ENCODE results near the gene PTPRCAP. TPM values are rescaled to one million over a fixed set of nuclear protein-coding genes. Genes with fewer than 3 reads are reported as not detected.

Gene PTPRCAP
- total and polyA plus RNA-seq, 9 of the 15 experiments (the other 6 are each of a cell fraction or from before 2014, with no cell fraction given), result 0.22 to 2.0 (median 1.1) TPM; not detected in 4

DNA sequence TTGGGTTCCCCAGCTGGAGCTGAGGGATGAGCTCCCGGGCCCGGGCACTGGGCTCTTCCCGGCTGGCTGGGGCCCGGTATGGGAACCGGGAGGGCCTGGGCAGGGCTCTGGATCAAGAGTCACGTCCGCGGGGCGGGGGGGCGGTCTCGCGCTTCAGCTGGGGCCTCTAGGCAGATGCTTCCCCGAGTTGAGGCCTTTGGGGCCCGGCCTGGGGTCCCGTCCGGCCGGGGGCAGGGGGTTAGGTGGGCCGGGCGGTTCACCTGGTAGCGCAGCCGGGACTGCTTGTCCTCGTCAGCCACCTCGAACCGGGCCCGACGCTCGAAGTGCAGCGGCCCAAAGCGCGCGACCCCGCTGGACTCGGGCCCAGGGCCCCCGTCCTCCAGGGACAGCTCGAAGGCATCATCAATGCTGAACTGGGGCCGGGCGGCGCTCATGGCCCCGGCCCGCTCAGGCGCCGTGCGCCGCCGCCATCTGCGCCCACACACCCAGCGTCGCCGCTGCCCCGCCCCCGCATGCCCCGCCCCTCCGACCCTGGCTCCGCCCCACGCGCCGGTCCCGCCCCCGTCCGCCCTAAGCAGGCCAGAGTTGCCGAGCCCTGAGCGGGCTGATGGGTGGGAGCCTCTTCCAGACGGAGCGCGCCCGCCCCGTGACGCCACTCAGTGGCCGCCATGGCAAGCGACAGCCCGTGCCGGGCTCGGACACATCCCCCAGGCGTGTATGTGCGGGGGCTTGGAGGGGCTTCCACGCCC, 31.5 kb upstream of the PTPRCAP start, which contains the start of gene TMEM134 (continued):
- TF ChIP-seq TCFL5 (CRISPR knock-in tag; conservative IDR thresholded peaks at IDR 0.05) (no peak), ZNF384 (IDR thresholded peaks at IDR 0.05; ENCODE audit: low read depth, low read length) (peak; percentile 27; the same call in 1 of the 2 replicates), MAFK (IDR thresholded peaks at IDR 0.05; ENCODE audit: low read length) (no peak), CBX5 (IDR thresholded peaks at IDR 0.05; ENCODE audit: borderline replicate concordance, low read depth) (no peak), HNRNPK (IDR thresholded peaks at IDR 0.05; ENCODE audit: low read depth, low read length, poor library complexity, severe bottlenecking) (no peak), ZNF639 (CRISPR knock-in tag; conservative IDR thresholded peaks at IDR 0.05 in 1 of 2, IDR thresholded peaks at IDR 0.05 in 1 of 2) (peak in 1 of 2 experiments; percentile 80; a peak in 2 of 4 replicates), ZNF184 (CRISPR knock-in tag; IDR thresholded peaks at IDR 0.05) (no peak), ZNF347 (CRISPR knock-in tag; IDR thresholded peaks at IDR 0.05; ENCODE audit: low read depth) (no peak), FOXK2 (conservative IDR thresholded peaks at IDR 0.05 in 1 of 2, IDR thresholded peaks at IDR 0.05 in 1 of 2; ENCODE audit: low read depth in 2 of 2) (0 out of 4 replicates have a peak, but pooled peaks of 1 of the 2 experiments have one; percentile 13), ZNF3 (CRISPR knock-in tag; IDR thresholded peaks at IDR 0.05) (no peak), ZBED1 (IDR thresholded peaks at IDR 0.05) (0 out of 2 replicates have a peak, but pooled peaks have one; percentile 37), BACH1 (tag; IDR thresholded peaks at IDR 0.05) (no peak), LCOR (CRISPR knock-in tag; IDR thresholded peaks at IDR 0.05) (peak; percentile 61; the same call in 1 of the 2 replicates), SRSF7 (optimal IDR thresholded peaks at IDR 0.05; ENCODE audit: low read depth, low read length) (no peak), SNAPC5 (CRISPR knock-in tag; IDR thresholded peaks at IDR 0.05) (no peak), MAZ (CRISPR knock-in tag; conservative IDR thresholded peaks at IDR 0.05 in 1 of 2, IDR thresholded peaks at IDR 0.05 in 1 of 2) (peak; percentile 92 to 93)
- TF ChIP-seq, protein P1, sequence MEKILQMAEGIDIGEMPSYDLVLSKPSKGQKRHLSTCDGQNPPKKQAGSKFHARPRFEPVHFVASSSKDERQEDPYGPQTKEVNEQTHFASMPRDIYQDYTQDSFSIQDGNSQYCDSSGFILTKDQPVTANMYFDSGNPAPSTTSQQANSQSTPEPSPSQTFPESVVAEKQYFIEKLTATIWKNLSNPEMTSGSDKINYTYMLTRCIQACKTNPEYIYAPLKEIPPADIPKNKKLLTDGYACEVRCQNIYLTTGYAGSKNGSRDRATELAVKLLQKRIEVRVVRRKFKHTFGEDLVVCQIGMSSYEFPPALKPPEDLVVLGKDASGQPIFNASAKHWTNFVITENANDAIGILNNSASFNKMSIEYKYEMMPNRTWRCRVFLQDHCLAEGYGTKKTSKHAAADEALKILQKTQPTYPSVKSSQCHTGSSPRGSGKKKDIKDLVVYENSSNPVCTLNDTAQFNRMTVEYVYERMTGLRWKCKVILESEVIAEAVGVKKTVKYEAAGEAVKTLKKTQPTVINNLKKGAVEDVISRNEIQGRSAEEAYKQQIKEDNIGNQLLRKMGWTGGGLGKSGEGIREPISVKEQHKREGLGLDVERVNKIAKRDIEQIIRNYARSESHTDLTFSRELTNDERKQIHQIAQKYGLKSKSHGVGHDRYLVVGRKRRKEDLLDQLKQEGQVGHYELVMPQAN (IDR thresholded peaks at IDR 0.05; ENCODE audit: borderline replicate concordance), result no peak
- TF ChIP-seq, protein P2, sequence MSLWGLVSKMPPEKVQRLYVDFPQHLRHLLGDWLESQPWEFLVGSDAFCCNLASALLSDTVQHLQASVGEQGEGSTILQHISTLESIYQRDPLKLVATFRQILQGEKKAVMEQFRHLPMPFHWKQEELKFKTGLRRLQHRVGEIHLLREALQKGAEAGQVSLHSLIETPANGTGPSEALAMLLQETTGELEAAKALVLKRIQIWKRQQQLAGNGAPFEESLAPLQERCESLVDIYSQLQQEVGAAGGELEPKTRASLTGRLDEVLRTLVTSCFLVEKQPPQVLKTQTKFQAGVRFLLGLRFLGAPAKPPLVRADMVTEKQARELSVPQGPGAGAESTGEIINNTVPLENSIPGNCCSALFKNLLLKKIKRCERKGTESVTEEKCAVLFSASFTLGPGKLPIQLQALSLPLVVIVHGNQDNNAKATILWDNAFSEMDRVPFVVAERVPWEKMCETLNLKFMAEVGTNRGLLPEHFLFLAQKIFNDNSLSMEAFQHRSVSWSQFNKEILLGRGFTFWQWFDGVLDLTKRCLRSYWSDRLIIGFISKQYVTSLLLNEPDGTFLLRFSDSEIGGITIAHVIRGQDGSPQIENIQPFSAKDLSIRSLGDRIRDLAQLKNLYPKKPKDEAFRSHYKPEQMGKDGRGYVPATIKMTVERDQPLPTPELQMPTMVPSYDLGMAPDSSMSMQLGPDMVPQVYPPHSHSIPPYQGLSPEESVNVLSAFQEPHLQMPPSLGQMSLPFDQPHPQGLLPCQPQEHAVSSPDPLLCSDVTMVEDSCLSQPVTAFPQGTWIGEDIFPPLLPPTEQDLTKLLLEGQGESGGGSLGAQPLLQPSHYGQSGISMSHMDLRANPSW (CRISPR knock-in tag; IDR thresholded peaks at IDR 0.05), result no peak
- TF ChIP-seq, protein P3, sequence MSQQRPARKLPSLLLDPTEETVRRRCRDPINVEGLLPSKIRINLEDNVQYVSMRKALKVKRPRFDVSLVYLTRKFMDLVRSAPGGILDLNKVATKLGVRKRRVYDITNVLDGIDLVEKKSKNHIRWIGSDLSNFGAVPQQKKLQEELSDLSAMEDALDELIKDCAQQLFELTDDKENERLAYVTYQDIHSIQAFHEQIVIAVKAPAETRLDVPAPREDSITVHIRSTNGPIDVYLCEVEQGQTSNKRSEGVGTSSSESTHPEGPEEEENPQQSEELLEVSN (IDR thresholded peaks at IDR 0.05; ENCODE audit: borderline replicate concordance in 1 of 2, extremely low read depth in 1 of 2, insufficient read depth in 1 of 2, insufficient read length in 1 of 2, low read depth in 1 of 2, low read length in 1 of 2, poor library complexity in 1 of 2, severe bottlenecking in 1 of 2), result peak; percentile 11 to 73
